ENCODE results near the gene PMF1.

The PMF1 gene

GRCh38 chr1:156286061-156286460, 73.3 kb downstream of the PMF1 start:
- DNase-seq (ENCODE audit: extremely low read depth, low read depth), result no peak
- no peak overlapping the region for H3K4me3 ChIP-seq (replicated peaks; ENCODE audit: low read depth, low read length)
- TF ChIP-seq CTCF (IDR thresholded peaks at IDR 0.05; ENCODE audit: low read depth, low read length, missing control alignments), result no peak
